ENCODE results near the gene IRX4. TPM values are rescaled to one million over a fixed set of nuclear protein-coding genes. Genes with fewer than 3 reads are reported as not detected.

The IRX4 gene
- total RNA-seq: not detected

DNA sequence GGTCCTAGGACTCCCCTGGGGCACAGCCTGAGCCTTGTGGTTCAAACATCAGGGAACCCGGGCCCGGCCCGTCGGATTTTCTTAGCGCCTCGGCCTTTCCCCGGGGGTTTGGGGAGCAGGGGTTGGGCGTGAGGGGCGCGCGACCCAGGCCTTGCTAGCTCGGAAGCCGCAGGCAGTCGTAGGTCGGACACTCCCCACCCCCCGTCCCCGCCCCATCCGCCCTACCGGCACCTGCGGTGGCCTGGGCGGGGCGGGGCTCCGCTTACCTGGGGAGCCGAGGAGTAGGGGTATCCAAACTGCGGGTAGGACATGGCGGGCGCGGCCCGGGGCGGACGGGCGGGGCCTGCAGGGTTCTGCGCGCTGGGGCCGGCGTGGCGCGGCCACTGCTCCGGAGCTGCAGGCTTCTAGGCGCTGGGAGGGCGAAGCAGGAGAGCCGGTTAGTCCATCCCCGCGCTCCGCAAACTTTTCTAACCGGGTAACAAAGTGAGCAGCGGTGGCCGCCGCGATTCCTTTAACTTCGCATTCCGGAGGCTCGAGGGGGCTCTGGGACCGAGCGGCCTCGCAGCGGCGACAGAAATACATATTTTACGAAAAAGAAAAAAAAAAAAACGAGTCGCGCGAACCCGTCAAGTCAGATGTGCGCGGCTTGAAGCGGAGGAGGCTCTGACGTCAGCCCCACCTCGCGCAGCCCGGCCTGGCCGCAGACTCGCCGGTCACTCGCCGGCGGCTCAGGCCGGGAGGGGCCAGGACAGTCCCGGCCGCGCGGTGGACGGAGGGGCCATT, at the start of gene IRX4:
TSS of gene IRX4 (minus strand) at position 589 of the 783 bp plus-strand sequence. CDS start at position 311, 278 bp downstream.

Other genes with a start within 250 kb of the IRX4 start
- gene MRPL36, start 83.1 kb downstream of the IRX4 start, total RNA-seq: 10 to 100 TPM; 51.3 to 86.9 TPM
- gene NDUFS6, start 81.5 kb downstream of the IRX4 start, total RNA-seq: 10 to 100 TPM; 27.9 to 48.3 TPM